ENCODE data around the gene MMP3. TPM values are rescaled to one million over a fixed set of nuclear protein-coding genes. Genes with fewer than 3 reads are reported as not detected.

MMP3 gene
- total and polyA plus RNA-seq, 12 donors = not detected

- Histone ChIP-seq H3K36me3 (no peaks in the 10 kb centered on the region), H3K9me3 (no peaks in the 10 kb centered on the region), H3K27ac (no peak overlapping the region), H3K4me1 (no peaks in the 10 kb centered on the region), H3K27me3 (peaks cover 0 to 5% (median 0%) of the 10 kb centered on the region in 7 donors), H3K4me3 (no peak overlapping the region)
- no peak for ATAC-seq
- TF ChIP-seq CTCF (IDR thresholded peaks at IDR 0.05) = no peak
- DNase-seq = no peak
- 40 to 41% methylated on average over 5 of the region's 5 CpGs for WGBS, 2 donors
- intact Hi-C loops (cut with DNase I) = no loop called here
Measured at GRCh38 chr11:102840018-102840417, 3.4 kb downstream of the MMP3 start.

- peaks cover 0 to 3% (median 0%) of the 10 kb centered on the region in 7 donors for H3K27me3 ChIP-seq
- intact Hi-C loops (cut with DNase I) = loop anchor here in 1 of 10 donors (10.0 kb wide), 2 partner anchors 57 to 97 kb away; no protein-coding TSS in a partner anchor
- no peaks in the 10 kb centered on the region for H3K9me3 ChIP-seq
- no peak for TF ChIP-seq CTCF (IDR thresholded peaks at IDR 0.05)
- DNase-seq (no peak), ATAC-seq (no peak)
- H3K4me3 ChIP-seq = no peak overlapping the region
- H3K4me1 ChIP-seq = no peaks in the 10 kb centered on the region
- H3K36me3 ChIP-seq = no peaks in the 10 kb centered on the region
- no peak overlapping the region for H3K27ac ChIP-seq
- WGBS, 2 donors = 74 to 76% methylated on average over 2 of the region's 2 CpGs
Measured at GRCh38 chr11:102837646-102838045, 5.8 kb downstream of the MMP3 start.

GRCh38 chr11:102837156-102837555 is 6.3 kb downstream of the MMP3 start:
- no peak overlapping the region for H3K27ac ChIP-seq
- DNase-seq (no peak), ATAC-seq (no peak)
- no peaks in the 10 kb centered on the region for H3K4me1 ChIP-seq
- WGBS, 2 donors = 91 to 94% methylated on average over 2 of the region's 2 CpGs
- intact Hi-C loops (cut with DNase I) = loop anchor here in 1 of 10 donors (10.0 kb wide), 2 partner anchors 58 to 98 kb away; no protein-coding TSS in a partner anchor
- TF ChIP-seq CTCF (IDR thresholded peaks at IDR 0.05) = no peak
- peaks cover 0 to 8% (median 0%) of the 10 kb centered on the region in 7 donors for H3K27me3 ChIP-seq
- H3K9me3 ChIP-seq = no peaks in the 10 kb centered on the region
- no peak overlapping the region for H3K4me3 ChIP-seq
- no peaks in the 10 kb centered on the region for H3K36me3 ChIP-seq

- intact Hi-C loops (cut with DNase I) = loop anchor here in 1 of 10 donors (10.0 kb wide), 2 partner anchors 58 to 98 kb away; no protein-coding TSS in a partner anchor
- ATAC-seq (no peak), DNase-seq (no peak)
- Histone ChIP-seq H3K4me1 (no peaks in the 10 kb centered on the region), H3K9me3 (no peaks in the 10 kb centered on the region), H3K36me3 (no peaks in the 10 kb centered on the region), H3K27me3 (peaks cover 0 to 15% (median 1%) of the 10 kb centered on the region in 7 donors), H3K4me3 (no peak overlapping the region), H3K27ac (no peak overlapping the region)
- TF ChIP-seq CTCF (IDR thresholded peaks at IDR 0.05) = no peak
- 65 to 71% methylated on average over 3 of the region's 3 CpGs for WGBS, 2 donors
Measured at GRCh38 chr11:102836290-102836875, 7.0 kb downstream of the MMP3 start.

Data from heart right ventricle (tissue), 16 donors.